ENCODE measurements around the gene C7orf33.

Gene C7orf33

GRCh38 chr7:148637094-148637493 is 46.5 kb downstream of the C7orf33 start:
- Histone ChIP-seq H3K4me3 (ENCODE audit: low read length) (no peak overlapping the region), H3K27me3 (ENCODE audit: control insufficient read depth, insufficient read depth, low read length) (no peaks in the 10 kb centered on the region), H3K9ac (ENCODE audit: low read length) (no peak overlapping the region), H3K4me1 (ENCODE audit: control insufficient read depth, low read depth, low read length) (no peaks in the 10 kb centered on the region), H3K9me3 (ENCODE audit: control insufficient read depth, low read depth, low read length) (no peaks in the 10 kb centered on the region), H3K36me3 (ENCODE audit: control insufficient read depth, low read depth, low read length) (no peaks in the 10 kb centered on the region), H3K27ac (ENCODE audit: low read length) (no peak overlapping the region)

GRCh38 chr7:148645898-148646297 is 55.3 kb downstream of the C7orf33 start:
- Histone ChIP-seq H3K9ac (ENCODE audit: low read length) (no peak overlapping the region), H3K4me1 (ENCODE audit: control insufficient read depth, low read depth, low read length) (no peaks in the 10 kb centered on the region), H3K27me3 (ENCODE audit: control insufficient read depth, insufficient read depth, low read length) (no peaks in the 10 kb centered on the region), H3K27ac (ENCODE audit: low read length) (no peak overlapping the region), H3K4me3 (ENCODE audit: low read length) (no peak overlapping the region), H3K9me3 (ENCODE audit: control insufficient read depth, low read depth, low read length) (no peaks in the 10 kb centered on the region), H3K36me3 (ENCODE audit: control insufficient read depth, low read depth, low read length) (no peaks in the 10 kb centered on the region)

- H3K4me1 ChIP-seq (ENCODE audit: control insufficient read depth, low read depth, low read length), result no peaks in the 10 kb centered on the region
- no peak overlapping the region for H3K27ac ChIP-seq (ENCODE audit: low read length)
- H3K27me3 ChIP-seq (ENCODE audit: control insufficient read depth, insufficient read depth, low read length), result no peaks in the 10 kb centered on the region
Observed at GRCh38 chr7:148650232-148650858, 59.8 kb downstream of the C7orf33 start.

GRCh38 chr7:148652773-148653172 is 62.2 kb downstream of the C7orf33 start:
- H3K4me1 ChIP-seq (ENCODE audit: control insufficient read depth, low read depth, low read length), result no peaks in the 10 kb centered on the region
- H3K9ac ChIP-seq (ENCODE audit: low read length), result no peak overlapping the region
- no peak overlapping the region for H3K27ac ChIP-seq (ENCODE audit: low read length)

More at GRCh38 chr7:148650232-148650858, 59.8 kb downstream of the C7orf33 start:
- H3K9ac ChIP-seq (ENCODE audit: low read length), result no peak overlapping the region
- H3K36me3 ChIP-seq (ENCODE audit: control insufficient read depth, low read depth, low read length), result no peaks in the 10 kb centered on the region
- no peaks in the 10 kb centered on the region for H3K9me3 ChIP-seq (ENCODE audit: control insufficient read depth, low read depth, low read length)
- H3K4me3 ChIP-seq (ENCODE audit: low read length), result no peak overlapping the region

GRCh38 chr7:148657929-148658328 is 67.4 kb downstream of the C7orf33 start:
- H3K36me3 ChIP-seq (ENCODE audit: control insufficient read depth, low read depth, low read length), result no peaks in the 10 kb centered on the region
- no peaks in the 10 kb centered on the region for H3K27me3 ChIP-seq (ENCODE audit: control insufficient read depth, insufficient read depth, low read length)
- H3K4me3 ChIP-seq (ENCODE audit: low read length), result no peak overlapping the region
- H3K27ac ChIP-seq (ENCODE audit: low read length), result no peak overlapping the region
- H3K9ac ChIP-seq (ENCODE audit: low read length), result no peak overlapping the region
- no peaks in the 10 kb centered on the region for H3K4me1 ChIP-seq (ENCODE audit: control insufficient read depth, low read depth, low read length)
- H3K9me3 ChIP-seq (ENCODE audit: control insufficient read depth, low read depth, low read length), result no peaks in the 10 kb centered on the region

More at GRCh38 chr7:148652773-148653172, 62.2 kb downstream of the C7orf33 start:
- Histone ChIP-seq H3K27me3 (ENCODE audit: control insufficient read depth, insufficient read depth, low read length) (no peaks in the 10 kb centered on the region), H3K36me3 (ENCODE audit: control insufficient read depth, low read depth, low read length) (no peaks in the 10 kb centered on the region), H3K4me3 (ENCODE audit: low read length) (no peak overlapping the region), H3K9me3 (ENCODE audit: control insufficient read depth, low read depth, low read length) (no peaks in the 10 kb centered on the region)

GRCh38 chr7:148661471-148661870 is 70.9 kb downstream of the C7orf33 start:
- Histone ChIP-seq H3K9me3 (ENCODE audit: control insufficient read depth, low read depth, low read length) (no peaks in the 10 kb centered on the region), H3K4me3 (ENCODE audit: low read length) (no peak overlapping the region), H3K27me3 (ENCODE audit: control insufficient read depth, insufficient read depth, low read length) (no peaks in the 10 kb centered on the region)

GRCh38 chr7:148662646-148663045 is 72.1 kb downstream of the C7orf33 start:
- no peaks in the 10 kb centered on the region for H3K36me3 ChIP-seq (ENCODE audit: control insufficient read depth, low read depth, low read length)
- no peaks in the 10 kb centered on the region for H3K27me3 ChIP-seq (ENCODE audit: control insufficient read depth, insufficient read depth, low read length)
- no peak overlapping the region for H3K4me3 ChIP-seq (ENCODE audit: low read length)
- H3K9ac ChIP-seq (ENCODE audit: low read length), result no peak overlapping the region
- no peaks in the 10 kb centered on the region for H3K9me3 ChIP-seq (ENCODE audit: control insufficient read depth, low read depth, low read length)
- no peak overlapping the region for H3K27ac ChIP-seq (ENCODE audit: low read length)
- H3K4me1 ChIP-seq (ENCODE audit: control insufficient read depth, low read depth, low read length), result no peaks in the 10 kb centered on the region

More at GRCh38 chr7:148661471-148661870, 70.9 kb downstream of the C7orf33 start:
- Histone ChIP-seq H3K9ac (ENCODE audit: low read length) (no peak overlapping the region), H3K4me1 (ENCODE audit: control insufficient read depth, low read depth, low read length) (no peaks in the 10 kb centered on the region), H3K27ac (ENCODE audit: low read length) (no peak overlapping the region), H3K36me3 (ENCODE audit: control insufficient read depth, low read depth, low read length) (no peaks in the 10 kb centered on the region)

- H3K4me3 ChIP-seq (ENCODE audit: low read length), result no peak overlapping the region
- H3K36me3 ChIP-seq (ENCODE audit: control insufficient read depth, low read depth, low read length), result no peaks in the 10 kb centered on the region
- no peak overlapping the region for H3K9ac ChIP-seq (ENCODE audit: low read length)
Observed at GRCh38 chr7:148664324-148664723, 73.8 kb downstream of the C7orf33 start.

GRCh38 chr7:148665221-148665620 is 74.7 kb downstream of the C7orf33 start:
- Histone ChIP-seq H3K27ac (ENCODE audit: low read length) (no peak overlapping the region), H3K36me3 (ENCODE audit: control insufficient read depth, low read depth, low read length) (no peaks in the 10 kb centered on the region), H3K9ac (ENCODE audit: low read length) (no peak overlapping the region)

More at GRCh38 chr7:148664324-148664723, 73.8 kb downstream of the C7orf33 start:
- Histone ChIP-seq H3K27ac (ENCODE audit: low read length) (no peak overlapping the region), H3K27me3 (ENCODE audit: control insufficient read depth, insufficient read depth, low read length) (no peaks in the 10 kb centered on the region), H3K4me1 (ENCODE audit: control insufficient read depth, low read depth, low read length) (no peaks in the 10 kb centered on the region), H3K9me3 (ENCODE audit: control insufficient read depth, low read depth, low read length) (no peaks in the 10 kb centered on the region)

More at GRCh38 chr7:148665221-148665620, 74.7 kb downstream of the C7orf33 start:
- H3K4me3 ChIP-seq (ENCODE audit: low read length), result no peak overlapping the region
- H3K4me1 ChIP-seq (ENCODE audit: control insufficient read depth, low read depth, low read length), result no peaks in the 10 kb centered on the region
- H3K27me3 ChIP-seq (ENCODE audit: control insufficient read depth, insufficient read depth, low read length), result no peaks in the 10 kb centered on the region
- no peaks in the 10 kb centered on the region for H3K9me3 ChIP-seq (ENCODE audit: control insufficient read depth, low read depth, low read length)
